Endothelial cell of umbilical vein (primary cell): ENCODE measurements around the gene MAP4K2. TPM values are rescaled to one million over a fixed set of nuclear protein-coding genes. Genes with fewer than 3 reads are reported as not detected.

ENCODE experiments used
- BruUV-seq: library from RNA; stranded (reverse); fragments of 400-500 nt; replicated peaks from 2 replicates; lab custom pipeline; 2021; lab: Mats Ljungman, UMichigan
- CTCF ChIA-PET: fragments of 300-600, 350-600 bp; sonication (Branson Sonifier 250); formaldehyde crosslinking; loops from one replicate; lab custom pipeline; 2021; ENCODE audit warnings: antibody characterized with exemption, inconsistent platforms; lab: Charles Lee
- POLR2A ChIA-PET: fragments of 300-600, 350-600 bp; sonication (Branson Sonifier 250); formaldehyde crosslinking; loops from one replicate; lab custom pipeline; 2021; ENCODE audit warnings: antibody characterized with exemption, inconsistent platforms; lab: Charles Lee
- DNase-seq: peaks from one replicate; pipeline ENCODE4 v3.0.0-alpha.2; 2011; ENCODE audit warnings: low read depth, low spot score
- FAIRE-seq: peaks from 2 replicates; lab custom pipeline; 2011; peaks lifted over from hg19 to GRCh38; lab: Jason Lieb, UNC
- H2AFZ ChIP-seq: 2 replicates; pipeline ENCODE4 v1.6.0; 2012; ENCODE audit warnings: low read depth, low read length, control low read depth, inconsistent platforms
- H3K27ac ChIP-seq: 2 replicates; pipeline ENCODE4 v1.5.1; 2011; ENCODE audit warnings: low read depth, mild to moderate bottlenecking, control low read depth, low read length, moderate library complexity; ENCODE audit not compliant: insufficient read depth
- H3K27me3 ChIP-seq, 2 experiments: 2 replicates each; pipeline versions ENCODE4 v1.6.0 to v1.6.1; 2011; ENCODE audit warnings: low read length in 2 of 2, mixed read lengths in 1 of 2; ENCODE audit not compliant: control insufficient read depth in 2 of 2, insufficient read depth in 2 of 2
- H3K36me3 ChIP-seq, 2 experiments: 2 replicates in 1 of 2; 3 replicates in 1 of 2; pipeline ENCODE4 v1.5.1; 2011; ENCODE audit warnings: low read length in 2 of 2, mild to moderate bottlenecking in 1 of 2, moderate library complexity in 1 of 2; ENCODE audit not compliant: control insufficient read depth in 2 of 2, insufficient read depth in 2 of 2; ENCODE audit errors: extremely low read depth in 1 of 2
- H3K4me1 ChIP-seq: 3 replicates; pipeline ENCODE4 v1.5.1; 2011; ENCODE audit warnings: mild to moderate bottlenecking, low read length; ENCODE audit not compliant: control insufficient read depth, insufficient read depth; ENCODE audit errors: extremely low read depth
- H3K4me2 ChIP-seq: 2 replicates; pipeline ENCODE4 v1.6.1; 2011; ENCODE audit warnings: low read length, control low read depth, mixed read lengths; ENCODE audit not compliant: insufficient read depth
- H3K4me3 ChIP-seq, 3 experiments: fragments of 200-600 bp in 1 of 3; sonication (generic), shearing (Covaris generic) in 1 of 3; replicated peaks in 1 of 3; 2 replicates each; pipeline ENCODE4 v1.5.1; 2011 to 2016; ENCODE audit warnings: control low read depth in 3 of 3, low read length in 3 of 3, mild to moderate bottlenecking in 2 of 3, inconsistent platforms in 1 of 3, low read depth in 1 of 3, moderate library complexity in 1 of 3; ENCODE audit not compliant: insufficient read depth in 1 of 3
- H3K79me2 ChIP-seq: 2 replicates; pipeline ENCODE4 v1.6.0; 2012; ENCODE audit warnings: low read length, inconsistent platforms; ENCODE audit not compliant: control insufficient read depth, insufficient read depth
- H3K9ac ChIP-seq: replicated peaks from 2 replicates; pipeline ENCODE3; 2011; ENCODE audit warnings: low read length, control low read depth; ENCODE audit not compliant: insufficient read depth; ENCODE audit errors: extremely low read depth
- H3K9me1 ChIP-seq: replicated peaks from 3 replicates; pipeline ENCODE4 v1.6.0; 2011; ENCODE audit warnings: mild to moderate bottlenecking, low read length; ENCODE audit not compliant: control insufficient read depth, insufficient read depth; ENCODE audit errors: extremely low read depth
- H3K9me3 ChIP-seq: replicated peaks from 2 replicates; pipeline ENCODE4 v1.5.1; 2012; ENCODE audit warnings: low read length, inconsistent platforms; ENCODE audit not compliant: control insufficient read depth, insufficient read depth
- H4K20me1 ChIP-seq: replicated peaks from 2 replicates; pipeline ENCODE3; 2011; ENCODE audit warnings: mild to moderate bottlenecking, low read length; ENCODE audit not compliant: control insufficient read depth, insufficient read depth; ENCODE audit errors: extremely low read depth
- CTCF ChIP-seq, 2 donors: IDR thresholded peaks; 1 replicate in 1 of 2; 2 replicates in 1 of 2; pipeline ENCODE4 v1.5.1; 2011; ENCODE audit warnings: low read length in 2 of 2, mild to moderate bottlenecking in 2 of 2, moderate library complexity in 2 of 2, control low read depth in 1 of 2, inconsistent platforms in 1 of 2, low read depth in 1 of 2; ENCODE audit not compliant: insufficient read depth in 1 of 2; ENCODE audit errors: extremely low read depth in 1 of 2
- EZH2 ChIP-seq: IDR thresholded peaks from 2 replicates; pipeline ENCODE4 v1.6.1; 2012; ENCODE audit warnings: borderline replicate concordance, low read depth, mild to moderate bottlenecking, moderate library complexity, low read length, inconsistent platforms; ENCODE audit not compliant: severe bottlenecking
- FOS ChIP-seq: IDR thresholded peaks from 2 replicates; pipeline ENCODE4 v1.6.1; 2011; ENCODE audit warnings: mild to moderate bottlenecking, low read length, moderate library complexity, borderline replicate concordance; ENCODE audit not compliant: insufficient read depth
- GATA2 ChIP-seq: IDR thresholded peaks from 2 replicates; pipeline ENCODE4 v1.7.0; 2011; ENCODE audit warnings: low read depth, mild to moderate bottlenecking, moderate library complexity, mixed read lengths, low read length; ENCODE audit not compliant: insufficient read length, insufficient read depth
- JUN ChIP-seq: IDR thresholded peaks from 2 replicates; pipeline ENCODE4 v1.6.1; 2011; ENCODE audit warnings: borderline replicate concordance, low read depth; ENCODE audit not compliant: insufficient read length, insufficient read depth
- MAX ChIP-seq: IDR thresholded peaks from 2 replicates; pipeline ENCODE4 v1.6.1; 2011; ENCODE audit not compliant: insufficient read depth, insufficient read length
- MYC ChIP-seq: IDR thresholded peaks from one replicate; pipeline ENCODE4 v1.6.1; 2011; ENCODE audit warnings: mild to moderate bottlenecking, low read depth, low read length
- POLR2A ChIP-seq: IDR thresholded peaks from 2 replicates; pipeline ENCODE4 v1.6.1; 2012; ENCODE audit warnings: low read depth, mild to moderate bottlenecking, control low read depth, low read length
- POLR2AphosphoS5 ChIP-seq: IDR thresholded peaks from 2 replicates; pipeline ENCODE4 v1.6.1; 2012; ENCODE audit warnings: low read depth, mild to moderate bottlenecking, control low read depth, low read length, moderate library complexity; ENCODE audit not compliant: insufficient read depth
- dilution Hi-C: fragments of 300-500 bp; cut with MboI; formaldehyde crosslinking; loops from one replicate; pipeline ENCODE4 v1.15.0; 2019; ENCODE audit warnings: low sequenced_read_pairs; ENCODE audit not compliant: extremely low pct_ligation_motif_present
- intact Hi-C: fragments of 100-400 bp; cut with micrococcal nuclease; formaldehyde crosslinking; loops from one replicate; pipeline ENCODE4 v1.10.0; 2022
- polyA plus RNA-seq, 4 experiments: library from polyadenylated mRNA; depleted of rRNA in 3 of 4; stranded (reverse) in 3 of 4; unstranded in 1 of 4; fragments of >200 nt; gene quantifications; 2 replicates each; pipeline versions ENCODE4 v1.2.1 to v1.2.3, GENCODE V29; 2011 to 2012; ENCODE audit warnings: missing spikeins in 1 of 4
- total RNA-seq: library from RNA; stranded (reverse); gene quantifications from 2 replicates; pipeline ENCODE4 v1.2.3, GENCODE V29; 2021

Gene MAP4K2
- total and polyA plus RNA-seq, 2 donors (not counting 3 experiments of a cell fraction or from before 2014, with no cell fraction given): 43.3 to 44.0 TPM

GRCh38 chr11:64768300-64768694 lies 34.7 kb downstream of the MAP4K2 start:
- no TSS peak for BruUV-seq
- Histone ChIP-seq H3K4me1 (peaks cover 31% of the 10 kb centered on the region), H3K4me3 (no peak overlapping the region), H3K9me3 (no peaks in the 10 kb centered on the region), H3K4me2 (no peak overlapping the region), H3K27me3 (no peaks in the 10 kb centered on the region), H4K20me1 (peaks cover 13% of the 10 kb centered on the region), H3K79me2 (peaks cover 66% of the 10 kb centered on the region), H3K9ac (no peak overlapping the region), H3K9me1 (no peaks in the 10 kb centered on the region), H3K36me3 (peaks cover 68 to 72% of the 10 kb centered on the region in 2 experiments), H2AFZ (no peak overlapping the region), H3K27ac (no peak overlapping the region)
- FAIRE-seq (no peak), DNase-seq (no peak)
- intact Hi-C loops: no loop called here
- ChIA-PET CTCF (interaction anchor here (0.7 to 1.1 kb wide), 2 partner anchors 13 to 79 kb away, joined by 3 to 5 read pairs; no protein-coding TSS in a partner anchor), POLR2A (no interaction called here)
- TF ChIP-seq POLR2A (no peak), GATA2 (no peak), EZH2 (no peak), FOS (no peak), POLR2AphosphoS5 (no peak), CTCF (IDR thresholded peaks at IDR 0.05; ENCODE audit: extremely low read depth in 1 of 2, insufficient read depth in 1 of 2, low read depth in 1 of 2, low read length in 2 of 2) (no peak), MAX (no peak), MYC (no peak), JUN (no peak)
- dilution Hi-C loops: no loop called here
